Transverse colon (tissue), 4 donors: ENCODE results near the gene ACBD5. TPM values are rescaled to one million over a fixed set of nuclear protein-coding genes. Genes with fewer than 3 reads are reported as not detected.
A peak's percentile ranks its signal among the peaks of the same experiment; 100 is the strongest.

Source experiments
- DNase-seq: peaks from one replicate; pipeline ENCODE4 v3.0.0-alpha.2; 2019
- H3K27ac ChIP-seq, 4 donors: fragments of 200-600 bp; sonication (generic); 2 replicates each; pipeline ENCODE4 v1.5.1; 2016 to 2018; ENCODE audit warnings: inconsistent platforms in 4 of 4
- H3K27me3 ChIP-seq: fragments of 200-600 bp; sonication (generic); 2 replicates; pipeline ENCODE4 v1.5.1; 2017; ENCODE audit warnings: inconsistent platforms
- H3K36me3 ChIP-seq, 4 donors: fragments of 200-600 bp; sonication (generic); 2 replicates each; pipeline ENCODE4 v1.5.1; 2017 to 2019; ENCODE audit warnings: inconsistent platforms in 4 of 4
- H3K4me1 ChIP-seq, 4 donors: fragments of 200-600 bp; sonication (generic); 2 replicates each; pipeline ENCODE4 v1.5.1; 2017 to 2020; ENCODE audit warnings: inconsistent platforms in 4 of 4
- H3K4me3 ChIP-seq, 4 donors: fragments of 200-600 bp; sonication (generic); 1 replicate in 1 of 4; 2 replicates in 3 of 4; pipeline versions ENCODE4 v1.5.1 to v1.6.1; 2017 to 2019; ENCODE audit warnings: inconsistent platforms in 4 of 4
- H3K9me3 ChIP-seq, 2 donors: fragments of 200-600 bp; sonication (generic); 2 replicates each; pipeline ENCODE4 v1.5.1; 2017 to 2019; ENCODE audit warnings: inconsistent platforms in 2 of 2
- EP300 ChIP-seq: sonication (generic); formaldehyde crosslinking; IDR thresholded peaks from one replicate; pipeline ENCODE4 v1.6.1; 2017; ENCODE audit warnings: antibody characterized with exemption, low read depth
- POLR2A ChIP-seq: fragments of 450-650 bp; IDR thresholded peaks from one replicate; pipeline ENCODE4 v1.6.1; 2016; ENCODE audit warnings: antibody characterized with exemption, mild to moderate bottlenecking, moderate library complexity
- POLR2AphosphoS5 ChIP-seq, 3 donors: sonication (generic); formaldehyde crosslinking; IDR thresholded peaks; one replicate each; pipeline ENCODE4 v1.6.1; 2016; ENCODE audit warnings: antibody characterized with exemption in 3 of 3
- whole genome bisulfite sequencing, 2 donors: methylation state at CpG; one replicate each; pipeline ENCODE4 v1.1.5; 2018; ENCODE audit warnings: low coverage in 1 of 2; 5-methylcytosine and 5-hydroxymethylcytosine counted together
- in situ Hi-C, 4 donors: fragments of 200-750 bp; cut with MboI; loops; one replicate each; pipeline versions ENCODE4 v1.15.0 to v1.15.1; 2017; ENCODE audit warnings: low sequenced_read_pairs in 3 of 4, low pct_ligation_motif_present in 1 of 4, low pct_unique_long_range_greater_than_20kb in 1 of 4
- intact Hi-C: fragments of 100-400 bp; cut with DNase I; formaldehyde crosslinking; loops from one replicate; pipeline ENCODE4 v1.15.1; 2023; ENCODE audit warnings: low total_unique reads
- total RNA-seq, 4 donors: library from RNA; depleted of rRNA; stranded (reverse); fragments of >200 nt; gene quantifications; one replicate each; pipeline ENCODE4 v1.1.0, GENCODE V29; 2016
- TF ChIP-seq, protein P1 (sequence below), 5 experiments: fragments of 200-600 bp in 3 of 5; fragments of 450-650 bp in 2 of 5; sonication (generic) in 3 of 5; IDR thresholded peaks; 1 replicate in 2 of 5; 2 replicates in 3 of 5; pipeline ENCODE4 v1.5.1; 2016 to 2017; ENCODE audit warnings: antibody characterized with exemption in 5 of 5, inconsistent platforms in 3 of 5, mild to moderate bottlenecking in 2 of 5, moderate library complexity in 1 of 5

ACBD5 gene
- total RNA-seq, 4 donors from 2014 or later, result 8.2 to 42.6 (median 32.8) TPM

DNA sequence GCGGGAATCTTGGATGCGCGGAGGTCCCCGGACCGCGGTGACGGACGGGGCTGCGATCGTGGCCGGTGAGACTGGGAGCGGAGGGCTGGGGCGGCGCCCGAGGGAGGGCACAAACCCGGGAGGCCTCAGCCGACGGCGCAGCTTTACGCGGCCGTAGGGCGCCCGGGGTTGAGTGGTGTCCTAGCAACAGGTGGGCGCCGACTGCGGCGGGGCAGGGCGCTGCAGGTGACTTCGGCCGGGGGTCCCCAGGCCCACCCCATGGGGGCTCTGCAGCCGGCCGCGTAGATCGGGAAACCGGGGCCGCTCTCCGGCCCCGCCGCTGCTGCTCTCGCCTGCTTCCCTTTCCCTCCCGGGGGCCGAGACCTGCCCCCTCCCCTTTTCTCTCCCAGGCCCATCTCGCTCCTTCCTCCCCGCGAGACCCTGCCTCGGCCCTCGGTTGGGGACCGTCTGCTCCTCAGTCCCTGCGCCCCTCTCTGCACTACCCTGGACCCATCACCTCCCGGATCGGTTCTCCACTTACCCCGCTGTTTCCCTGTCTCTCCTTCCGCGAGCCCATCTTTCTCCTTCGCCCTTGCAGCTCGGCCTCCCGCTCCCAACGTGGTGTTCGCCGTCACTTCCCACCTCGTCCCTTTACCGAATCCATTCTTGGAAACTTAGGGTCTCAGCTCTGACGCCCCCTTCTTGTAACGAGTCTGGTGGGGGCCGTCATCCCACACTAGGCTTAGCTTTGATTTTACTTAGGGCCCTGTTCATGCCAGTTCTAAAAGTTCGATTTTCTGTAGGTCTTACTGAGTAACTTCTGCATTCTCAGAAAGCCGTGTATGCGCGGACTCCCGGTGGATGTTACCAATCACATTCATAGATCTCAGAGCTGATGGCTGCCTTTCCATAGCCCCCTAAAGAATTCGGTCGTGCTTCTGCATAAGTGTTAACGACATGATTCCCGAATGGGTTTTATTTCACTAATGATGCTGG is 18.5 kb upstream of the ACBD5 start:
- H3K4me1 ChIP-seq, result peaks cover 0 to 11% (median 7%) of the 10 kb centered on the region in 4 donors
- no peak overlapping the region for H3K27ac ChIP-seq
- in situ Hi-C loops, result no loop called here
- H3K36me3 ChIP-seq, result no peaks in the 10 kb centered on the region
- intact Hi-C loops, result no loop called here
- no peaks in the 10 kb centered on the region for H3K9me3 ChIP-seq
- peak overlapping the region; percentile 19 to 61 (median 41) for H3K4me3 ChIP-seq
- peak; percentile 27 for DNase-seq
- 26 to 52% methylated on average over 10 to 34 of the region's 75 CpGs for WGBS, 2 donors
- TF ChIP-seq, protein P1, sequence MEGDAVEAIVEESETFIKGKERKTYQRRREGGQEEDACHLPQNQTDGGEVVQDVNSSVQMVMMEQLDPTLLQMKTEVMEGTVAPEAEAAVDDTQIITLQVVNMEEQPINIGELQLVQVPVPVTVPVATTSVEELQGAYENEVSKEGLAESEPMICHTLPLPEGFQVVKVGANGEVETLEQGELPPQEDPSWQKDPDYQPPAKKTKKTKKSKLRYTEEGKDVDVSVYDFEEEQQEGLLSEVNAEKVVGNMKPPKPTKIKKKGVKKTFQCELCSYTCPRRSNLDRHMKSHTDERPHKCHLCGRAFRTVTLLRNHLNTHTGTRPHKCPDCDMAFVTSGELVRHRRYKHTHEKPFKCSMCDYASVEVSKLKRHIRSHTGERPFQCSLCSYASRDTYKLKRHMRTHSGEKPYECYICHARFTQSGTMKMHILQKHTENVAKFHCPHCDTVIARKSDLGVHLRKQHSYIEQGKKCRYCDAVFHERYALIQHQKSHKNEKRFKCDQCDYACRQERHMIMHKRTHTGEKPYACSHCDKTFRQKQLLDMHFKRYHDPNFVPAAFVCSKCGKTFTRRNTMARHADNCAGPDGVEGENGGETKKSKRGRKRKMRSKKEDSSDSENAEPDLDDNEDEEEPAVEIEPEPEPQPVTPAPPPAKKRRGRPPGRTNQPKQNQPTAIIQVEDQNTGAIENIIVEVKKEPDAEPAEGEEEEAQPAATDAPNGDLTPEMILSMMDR (IDR thresholded peaks at IDR 0.05), result no peak
- TF ChIP-seq EP300, result no peak
- no peak for TF ChIP-seq POLR2AphosphoS5 (IDR thresholded peaks at IDR 0.05)
- no peak for TF ChIP-seq POLR2A
- H3K27me3 ChIP-seq, result peaks cover 54% of the 10 kb centered on the region

DNA sequence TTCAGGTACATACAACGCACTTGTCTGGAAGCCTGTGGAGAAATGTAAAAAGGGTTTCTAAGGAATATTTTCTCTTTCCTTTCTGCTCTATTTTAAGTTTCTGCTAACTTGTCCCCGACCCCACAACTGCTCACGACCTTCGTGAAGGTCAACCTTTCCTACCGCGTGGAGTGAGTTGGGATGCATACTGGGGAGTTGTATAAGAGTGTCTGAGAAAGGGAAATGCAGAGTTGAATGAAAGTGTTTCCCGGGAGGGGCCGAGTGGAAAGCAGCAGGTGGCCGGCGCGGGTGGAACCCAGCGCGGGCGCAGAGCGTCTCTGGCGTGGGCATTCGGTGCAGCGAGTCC is 17.9 kb upstream of the ACBD5 start:
- TF ChIP-seq EP300 (no peak), POLR2A (no peak), POLR2AphosphoS5 (IDR thresholded peaks at IDR 0.05) (no peak)
- TF ChIP-seq, protein P1 (IDR thresholded peaks at IDR 0.05), result no peak
- Histone ChIP-seq H3K4me1 (peaks cover 0 to 11% (median 7%) of the 10 kb centered on the region in 4 donors), H3K4me3 (peak overlapping the region; percentile 19 to 61 (median 41)), H3K36me3 (no peaks in the 10 kb centered on the region), H3K27ac (no peak overlapping the region), H3K9me3 (no peaks in the 10 kb centered on the region), H3K27me3 (peaks cover 54% of the 10 kb centered on the region)
- intact Hi-C loops, result no loop called here
- no peak for DNase-seq
- 9 to 11% methylated on average over 9 to 16 of the region's 18 CpGs for WGBS, 2 donors
- in situ Hi-C loops, result no loop called here

DNA sequence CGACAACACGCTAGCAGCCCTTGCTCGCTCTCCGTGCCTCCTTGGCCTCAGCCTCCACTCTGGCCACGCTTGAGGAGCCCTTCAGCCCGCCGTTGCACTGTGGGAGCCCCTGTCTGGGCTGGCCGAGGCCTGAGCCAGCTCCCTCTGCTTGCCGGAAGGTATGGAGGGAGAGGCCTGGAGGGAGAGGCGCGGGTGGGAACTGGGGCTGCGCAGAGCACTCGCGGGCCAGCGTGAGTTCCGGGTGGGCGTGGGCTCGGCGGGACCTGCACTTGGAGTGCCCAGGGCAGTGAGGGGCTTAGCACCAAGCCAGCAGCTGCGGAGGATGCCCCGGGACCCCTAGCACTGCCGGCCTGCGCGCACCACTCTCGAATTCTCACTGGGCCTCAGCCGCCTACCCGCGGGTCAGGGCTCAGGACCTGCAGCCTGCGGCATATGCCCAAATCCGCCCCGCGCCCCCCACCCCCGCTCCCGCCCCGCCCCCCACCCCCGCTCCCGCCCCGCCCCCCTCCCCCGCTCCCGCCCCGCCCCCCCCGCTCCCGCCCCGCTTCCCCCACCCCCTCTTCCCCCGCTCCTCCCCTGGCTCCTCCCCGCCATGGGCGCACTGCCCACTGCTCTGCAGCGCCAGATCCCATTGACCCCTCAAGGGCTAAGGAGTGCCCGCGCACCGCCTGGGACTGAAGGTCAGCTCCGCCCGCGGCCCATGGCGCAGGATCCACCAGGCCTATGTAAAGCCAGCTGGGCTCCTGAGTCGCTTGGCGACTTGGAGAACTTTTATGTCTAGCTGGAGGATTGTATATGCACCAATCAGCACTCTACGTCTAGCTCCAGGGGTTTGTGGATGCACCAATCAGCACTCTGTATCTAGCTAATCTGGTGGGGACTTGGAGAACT is 15.9 kb upstream of the ACBD5 start:
- WGBS, 2 donors, result 89% methylated on average over 33 of the region's 58 CpGs; no CpG with 5 or more reads in 1 of the 2 donors
- TF ChIP-seq, protein P1 (IDR thresholded peaks at IDR 0.05), result no peak
- no peak for TF ChIP-seq POLR2A
- no peak for TF ChIP-seq POLR2AphosphoS5 (IDR thresholded peaks at IDR 0.05)
- TF ChIP-seq EP300, result no peak
- in situ Hi-C loops, result no loop called here

DNA sequence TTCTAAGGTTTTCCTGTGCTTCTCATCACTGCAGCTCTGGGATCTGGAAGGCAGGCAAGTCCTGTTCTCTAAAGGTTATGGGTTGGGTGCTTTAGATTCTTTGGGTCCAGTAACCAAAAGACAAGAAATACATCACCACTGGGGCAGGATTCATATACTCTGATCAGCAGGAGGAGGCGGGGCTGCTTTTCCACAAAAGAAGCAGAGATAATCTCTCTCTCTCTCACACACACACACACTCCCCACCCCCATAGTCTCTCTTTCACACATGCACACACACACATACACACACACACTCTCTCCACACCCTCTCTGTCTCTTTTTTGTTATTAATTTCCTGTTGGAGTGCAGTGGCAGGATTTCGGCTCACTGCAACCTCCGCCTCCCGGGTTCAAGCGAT is 13.0 kb upstream of the ACBD5 start:
- DNase-seq, result no peak
- TF ChIP-seq, protein P1 (IDR thresholded peaks at IDR 0.05), result no peak
- no peak for TF ChIP-seq POLR2AphosphoS5 (IDR thresholded peaks at IDR 0.05)
- no peak for TF ChIP-seq EP300
- no peak for TF ChIP-seq POLR2A
- Histone ChIP-seq H3K27ac (no peak overlapping the region), H3K27me3 (peaks cover 15% of the 10 kb centered on the region), H3K4me3 (no peak overlapping the region), H3K9me3 (no peaks in the 10 kb centered on the region), H3K4me1 (peaks cover 0 to 5% (median 3%) of the 10 kb centered on the region in 4 donors), H3K36me3 (no peaks in the 10 kb centered on the region)
- intact Hi-C loops, result no loop called here
- in situ Hi-C loops, result no loop called here
- WGBS, 2 donors, result 95% methylated on average over 5 of the region's 5 CpGs; no CpG with 5 or more reads in 1 of the 2 donors

More for the DNA sequence above, 15.9 kb upstream of the ACBD5 start:
- no peak for DNase-seq
- Histone ChIP-seq H3K9me3 (no peaks in the 10 kb centered on the region), H3K36me3 (no peaks in the 10 kb centered on the region), H3K4me1 (peaks cover 0 to 14% (median 7%) of the 10 kb centered on the region in 4 donors), H3K27me3 (peaks cover 45% of the 10 kb centered on the region), H3K27ac (no peak overlapping the region), H3K4me3 (no peak overlapping the region)
- intact Hi-C loops, result no loop called here
